HG02678 (cell line): Measurements from ENCODE around the gene CELF5.
"Not testable (repeated sequence)": the region's sequence is repeated elsewhere in the genome, so short reads cannot be mapped to it uniquely, and the experiment has no call there.

Source experiments
- ATAC-seq: cut with Tn5 transposase; IDR thresholded peaks from one replicate; pipeline ENCODE4 v1.9.1; 2021; ENCODE audit warnings: mild to moderate bottlenecking, moderate library complexity; ENCODE audit not compliant: unreplicated experiment

Gene CELF5

DNA sequence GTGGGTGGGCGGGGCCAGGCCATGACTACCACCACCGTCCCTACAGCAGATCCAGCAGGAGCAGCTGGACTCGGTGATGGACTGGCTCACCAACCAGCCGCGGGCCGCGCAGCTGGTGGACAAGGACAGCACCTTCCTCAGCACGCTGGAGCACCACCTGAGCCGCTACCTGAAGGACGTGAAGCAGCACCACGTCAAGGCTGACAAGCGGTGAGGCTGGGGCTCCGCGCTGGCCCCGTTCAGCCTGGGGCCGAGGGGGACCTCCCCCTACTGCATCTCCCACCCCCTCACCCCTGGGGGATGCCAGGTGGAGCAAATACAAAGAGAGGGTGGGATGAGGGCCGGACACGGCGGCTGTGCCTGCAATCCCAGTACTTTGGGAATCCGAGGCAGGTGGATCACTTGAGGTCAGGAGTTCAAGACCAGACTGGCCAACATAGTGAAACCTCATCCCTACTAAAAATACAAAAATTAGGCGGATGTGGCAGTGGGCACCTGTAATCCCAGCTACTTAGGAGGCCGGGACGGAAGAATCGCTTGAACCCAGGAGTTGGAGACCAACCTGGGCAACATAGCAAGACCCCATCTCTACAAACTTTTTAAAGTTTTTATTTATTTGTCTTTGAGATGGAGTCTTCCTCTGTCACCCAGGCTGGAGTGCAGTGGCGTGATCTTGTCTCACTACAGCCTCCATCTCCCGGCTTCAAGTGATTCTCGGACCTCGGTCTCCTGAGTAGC, 18.1 kb upstream of the CELF5 start:
- no peak for ATAC-seq

DNA sequence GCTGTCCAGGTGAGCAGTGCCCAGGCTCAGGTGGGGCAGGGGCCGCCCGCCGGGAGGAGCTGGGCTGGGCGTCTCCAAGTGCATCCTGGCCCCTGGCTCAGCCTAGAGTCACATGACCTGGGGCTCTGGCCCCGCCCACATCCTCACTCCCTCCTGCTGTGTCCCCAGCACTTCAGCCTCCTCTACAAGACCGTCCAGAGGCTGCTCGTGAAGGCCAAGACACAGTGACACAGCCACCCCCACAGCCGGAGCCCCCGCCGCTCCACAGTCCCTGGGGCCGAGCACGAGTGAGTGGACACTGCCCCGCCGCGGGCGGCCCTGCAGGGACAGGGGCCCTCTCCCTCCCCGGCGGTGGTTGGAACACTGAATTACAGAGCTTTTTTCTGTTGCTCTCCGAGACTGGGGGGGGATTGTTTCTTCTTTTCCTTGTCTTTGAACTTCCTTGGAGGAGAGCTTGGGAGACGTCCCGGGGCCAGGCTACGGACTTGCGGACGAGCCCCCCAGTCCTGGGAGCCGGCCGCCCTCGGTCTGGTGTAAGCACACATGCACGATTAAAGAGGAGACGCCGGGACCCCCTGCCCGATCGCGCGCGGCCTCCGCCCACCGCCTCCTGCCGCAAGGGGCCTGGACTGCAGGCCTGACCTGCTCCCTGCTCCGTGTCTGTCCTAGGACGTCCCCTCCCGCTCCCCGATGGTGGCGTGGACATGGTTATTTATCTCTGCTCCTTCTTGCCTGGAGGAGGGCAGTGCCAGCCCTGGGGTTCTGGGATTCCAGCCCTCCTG, 16.8 kb upstream of the CELF5 start:
- ATAC-seq = no peak

DNA sequence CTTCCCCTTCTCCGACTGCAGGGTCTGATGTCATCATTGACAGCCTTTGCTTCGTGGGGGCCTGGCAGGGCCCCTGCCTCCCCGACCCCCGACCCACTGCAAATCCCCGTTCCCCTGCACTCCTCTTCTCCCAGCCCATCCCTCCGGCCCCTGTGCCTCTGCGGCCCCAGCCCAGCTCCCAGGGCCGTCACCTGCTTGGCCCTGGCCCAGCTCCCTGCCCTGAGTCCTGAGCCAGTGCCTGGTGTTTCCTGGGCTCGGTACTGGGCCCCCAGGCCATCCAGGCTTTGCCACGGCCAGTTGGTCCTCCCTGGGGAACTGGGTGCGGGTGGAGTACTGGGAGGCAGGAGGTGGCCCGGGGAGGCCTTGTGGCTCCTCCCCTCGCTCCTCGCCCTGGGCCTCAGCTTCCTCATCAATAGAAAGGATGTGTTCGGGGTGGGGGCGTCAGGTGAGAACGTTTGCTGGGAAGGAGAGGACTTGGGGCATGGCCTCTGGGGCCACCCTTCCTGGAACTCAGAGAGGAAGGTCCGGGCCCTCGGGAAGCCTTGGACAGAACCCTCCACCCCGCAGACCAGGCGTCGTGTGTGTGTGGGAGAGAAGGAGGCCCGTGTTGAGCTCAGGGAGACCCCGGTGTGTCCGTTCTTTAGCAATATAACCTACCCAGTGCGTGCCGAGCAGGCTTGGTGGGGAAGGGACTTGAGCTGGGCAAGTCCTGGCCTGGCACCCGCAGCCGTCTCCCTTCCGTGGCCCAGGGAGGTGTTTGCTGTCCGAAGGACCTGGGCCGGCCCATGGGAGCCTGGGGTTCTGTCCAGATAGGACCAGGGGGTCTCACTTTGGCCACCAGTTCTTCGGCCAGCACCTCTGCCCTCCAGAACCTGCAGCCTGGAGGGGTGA, 15.9 kb upstream of the CELF5 start:
- no peak for ATAC-seq

DNA sequence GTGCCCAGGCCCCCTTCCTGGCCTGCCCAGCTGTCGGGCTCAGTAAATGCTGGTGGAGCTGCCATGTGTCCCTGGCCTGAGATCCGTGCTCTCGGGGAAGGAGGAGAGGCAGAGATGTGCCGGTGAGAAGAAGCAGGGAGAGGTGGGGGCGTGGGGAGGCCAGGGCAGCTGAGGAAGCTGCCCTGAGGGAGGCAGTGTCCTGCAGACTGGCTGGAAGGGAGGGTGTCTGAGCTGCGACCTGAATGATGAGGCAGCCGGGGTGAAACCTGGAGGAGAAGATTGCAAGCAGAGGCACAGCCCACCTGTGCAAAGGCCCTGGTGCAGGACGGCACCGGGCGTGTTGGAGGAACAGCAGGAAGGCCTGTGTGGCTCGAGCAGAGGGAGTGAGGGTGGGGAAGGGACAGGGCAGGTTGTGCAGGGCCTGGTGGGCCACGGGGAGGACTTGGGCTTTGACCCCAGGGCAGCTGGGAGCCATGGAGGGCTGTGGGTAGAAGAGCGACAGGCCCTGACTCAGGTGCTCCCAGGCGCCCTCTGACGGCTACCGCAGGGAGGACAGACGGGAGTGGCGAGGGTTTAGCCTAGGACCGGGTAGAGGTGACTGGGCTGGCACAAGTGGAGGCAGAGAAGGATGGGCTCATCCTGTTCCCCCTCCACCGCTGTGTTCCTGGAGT, 14.0 kb upstream of the CELF5 start:
- ATAC-seq = no peak

DNA sequence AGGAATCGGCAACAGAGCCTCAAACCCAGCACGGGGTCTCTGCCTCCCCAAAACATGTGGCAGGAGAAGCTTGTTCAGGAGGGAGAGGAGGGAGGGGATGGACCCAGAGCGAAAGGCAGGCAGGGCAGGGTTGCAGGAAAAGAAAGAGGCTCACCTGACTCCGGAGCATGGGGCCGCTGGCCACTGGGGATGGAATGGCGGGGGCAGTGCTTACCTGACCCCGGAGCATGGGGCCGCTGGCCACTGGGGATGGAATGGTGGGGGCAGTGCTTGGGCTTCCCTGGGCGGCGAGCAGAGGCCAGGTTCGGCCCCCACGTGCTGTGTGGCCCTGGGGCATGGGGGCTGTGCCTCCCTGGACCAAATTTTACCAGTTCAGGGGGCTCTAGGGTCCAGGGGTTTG, 13.3 kb upstream of the CELF5 start:
- ATAC-seq = no peak

DNA sequence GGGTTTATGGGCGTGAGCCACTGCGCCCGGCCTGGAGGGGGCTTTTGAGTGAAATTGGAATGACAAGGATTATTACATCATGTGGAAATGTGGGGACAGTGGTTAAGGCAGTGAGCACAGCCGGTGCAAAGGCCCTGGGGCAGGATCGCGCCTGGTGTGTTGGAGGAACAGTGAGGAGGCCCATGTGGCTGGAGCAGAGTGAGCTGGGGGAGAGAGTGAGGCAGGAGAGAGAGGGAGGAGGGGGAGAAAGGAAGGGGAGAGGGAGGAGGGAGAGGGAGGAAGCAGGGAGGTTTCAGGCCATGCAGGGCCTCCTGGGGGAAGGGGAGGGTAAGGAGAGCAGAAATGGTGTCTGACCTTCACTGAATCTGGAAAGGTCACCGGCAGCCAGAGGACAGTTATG, 11.3 kb upstream of the CELF5 start:
- ATAC-seq = no peak

DNA sequence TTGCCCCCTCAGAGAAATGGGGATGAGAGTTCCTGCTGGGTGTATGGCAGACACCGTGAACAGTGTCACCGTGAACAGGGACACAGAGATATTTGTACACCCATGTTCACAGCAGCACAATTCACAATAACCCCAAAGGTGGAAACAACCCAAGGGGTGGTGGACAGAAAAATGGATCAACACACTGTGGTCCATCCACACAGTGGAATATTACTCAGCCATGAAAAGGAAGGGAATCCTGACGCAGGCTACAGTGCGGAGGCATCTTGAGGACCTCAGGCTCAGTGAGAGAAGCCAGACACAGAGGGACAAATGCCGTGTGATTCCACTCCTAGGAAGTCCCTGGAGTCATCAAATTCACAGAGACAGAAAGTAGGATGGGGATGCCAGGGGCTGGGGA, 7.6 kb upstream of the CELF5 start:
- no peak for ATAC-seq

DNA sequence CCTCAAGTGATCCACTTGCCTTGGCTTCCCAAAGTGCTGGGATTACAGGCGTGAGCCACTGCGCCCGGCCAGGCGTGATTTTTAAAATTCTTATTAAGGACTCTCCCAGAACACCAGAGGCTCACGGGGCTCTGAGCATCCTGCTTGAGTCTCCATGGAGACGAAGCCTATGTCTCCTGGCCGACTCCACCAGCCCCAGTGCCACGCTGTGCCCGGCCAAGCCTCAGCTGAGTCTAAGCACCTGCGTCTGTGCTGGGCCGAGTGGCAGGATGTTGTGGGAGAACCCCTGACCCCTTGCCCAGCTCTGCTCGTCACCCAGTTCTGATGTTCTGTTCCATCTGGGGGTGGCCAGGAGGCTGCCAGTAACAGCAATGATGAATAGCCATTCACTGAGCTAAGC, 3.9 kb upstream of the CELF5 start:
- no peak for ATAC-seq

DNA sequence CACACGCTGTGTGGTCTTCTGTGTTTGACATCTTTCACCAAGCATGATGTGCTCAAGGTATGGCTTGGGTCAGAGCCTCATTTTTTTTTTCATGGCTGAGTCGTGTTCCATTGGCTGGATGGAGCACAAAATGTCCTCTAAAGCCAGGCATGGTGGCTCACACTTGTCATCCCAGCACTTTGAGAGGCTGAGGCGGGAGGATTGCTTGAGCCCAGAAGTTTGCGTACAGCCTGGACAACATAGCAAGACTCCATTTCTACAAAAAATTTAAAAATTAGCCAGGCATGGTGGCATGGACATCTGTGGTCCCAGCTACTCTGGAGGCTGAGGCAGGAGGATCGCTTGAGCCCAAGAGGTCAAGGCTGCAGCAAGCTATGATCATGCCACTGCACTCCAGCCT, 2.9 kb upstream of the CELF5 start:
- ATAC-seq = not testable (repeated sequence)

DNA sequence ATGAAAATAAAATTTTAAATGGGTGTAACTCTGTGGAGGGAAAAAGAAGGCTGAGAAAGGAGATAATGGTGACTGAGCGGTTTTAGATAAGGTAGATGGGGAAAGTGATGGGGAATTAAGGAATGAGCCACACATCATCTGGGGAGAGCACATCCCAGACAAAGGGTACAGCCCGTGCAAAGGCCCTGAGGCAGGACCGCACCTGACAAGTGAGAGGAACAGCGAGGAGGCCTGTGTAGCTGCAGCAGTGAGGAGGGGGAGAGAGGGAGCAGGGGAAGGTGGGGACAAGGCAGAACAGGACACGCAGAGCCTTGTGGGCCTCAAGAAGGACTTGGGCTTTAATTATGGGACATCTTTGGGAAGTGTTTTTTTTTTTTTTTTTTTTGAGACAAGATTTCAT, 1.8 kb upstream of the CELF5 start:
- no peak for ATAC-seq

DNA sequence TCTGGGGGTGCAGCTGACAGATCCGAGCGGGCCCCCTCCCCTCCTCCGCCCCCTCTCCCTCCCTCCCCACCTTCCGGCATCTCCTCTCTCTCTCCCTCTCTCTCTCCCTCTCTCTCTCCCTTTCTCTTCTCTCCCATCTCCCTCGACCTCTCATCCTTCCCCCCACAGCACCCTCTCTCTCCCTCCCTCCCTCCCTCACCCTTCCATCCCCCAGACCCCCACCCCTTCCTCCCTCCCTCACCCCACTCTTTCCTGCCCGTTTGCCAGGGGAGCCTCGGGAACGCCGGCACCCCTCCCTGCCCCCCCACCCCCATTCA, 666 bp downstream of the CELF5 start:
- ATAC-seq = no peak

DNA sequence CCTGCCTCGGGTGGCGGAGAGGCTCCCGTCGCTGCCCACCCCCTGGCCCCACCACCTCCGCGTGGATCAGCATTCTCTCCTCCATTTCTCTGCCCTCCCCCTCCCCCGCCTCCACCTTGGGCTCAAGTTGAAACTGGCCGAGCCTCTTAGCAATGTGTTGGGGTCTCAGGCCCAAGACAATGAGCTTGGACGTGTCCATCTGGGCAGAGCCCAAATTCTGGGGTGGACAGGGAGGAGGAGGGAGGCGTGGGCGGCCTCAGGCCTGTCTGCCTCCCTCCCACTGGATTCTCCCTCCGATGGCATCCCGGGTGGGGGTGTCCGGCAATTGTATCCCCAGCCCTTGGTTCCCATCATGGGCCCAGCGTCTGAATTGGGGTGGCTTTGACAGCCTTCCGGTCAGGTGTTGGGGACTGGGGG, 1.2 kb downstream of the CELF5 start:
- no peak for ATAC-seq

DNA sequence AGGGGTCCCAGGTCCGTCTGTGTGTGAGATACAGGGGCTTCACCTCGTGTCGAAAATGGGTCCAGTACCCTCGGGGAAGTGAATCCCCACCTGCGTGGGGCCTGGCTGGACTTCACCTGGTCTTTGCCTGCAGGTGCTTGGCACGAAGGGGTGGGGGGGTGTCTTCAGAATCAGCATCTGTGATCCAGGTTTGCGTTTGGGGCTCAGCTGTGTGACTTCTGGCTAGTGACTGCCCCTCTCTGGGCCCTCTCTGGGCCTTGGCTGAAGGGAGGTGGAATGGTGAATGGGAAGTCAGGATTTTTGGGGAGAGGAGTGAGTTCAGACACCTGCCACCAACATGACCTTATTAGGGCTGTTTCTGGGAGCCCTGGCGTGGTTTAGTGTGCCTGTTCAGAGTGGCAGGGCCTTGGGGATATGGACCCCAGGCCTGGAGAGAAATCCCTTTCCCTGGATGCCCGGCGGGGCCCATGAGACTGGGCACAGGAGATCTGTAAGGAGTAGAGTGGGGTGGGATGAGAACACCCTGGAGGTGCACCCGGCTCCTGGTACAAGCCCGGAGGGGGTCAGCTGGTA, 2.7 kb downstream of the CELF5 start:
- ATAC-seq = no peak

DNA sequence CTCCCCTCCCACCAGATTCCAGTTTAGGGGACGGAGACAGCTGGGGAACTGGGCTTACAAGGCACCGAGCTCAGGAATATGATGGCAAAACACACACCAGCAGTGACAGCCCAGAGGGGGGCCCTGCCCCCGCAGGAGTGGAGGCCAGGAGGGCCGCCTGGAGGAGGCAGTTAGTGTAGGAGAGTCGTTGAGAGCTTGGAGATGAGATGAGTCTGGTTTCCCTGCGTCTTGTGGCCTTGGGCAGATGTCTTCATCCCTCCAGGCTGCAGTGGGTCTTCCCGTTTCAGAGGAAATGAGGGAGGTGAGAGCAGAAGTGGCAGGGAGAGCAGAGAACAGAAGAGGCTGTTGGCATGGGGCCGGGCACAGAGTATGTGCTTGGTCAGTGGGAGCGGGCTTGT, 4.9 kb downstream of the CELF5 start:
- no peak for ATAC-seq

DNA sequence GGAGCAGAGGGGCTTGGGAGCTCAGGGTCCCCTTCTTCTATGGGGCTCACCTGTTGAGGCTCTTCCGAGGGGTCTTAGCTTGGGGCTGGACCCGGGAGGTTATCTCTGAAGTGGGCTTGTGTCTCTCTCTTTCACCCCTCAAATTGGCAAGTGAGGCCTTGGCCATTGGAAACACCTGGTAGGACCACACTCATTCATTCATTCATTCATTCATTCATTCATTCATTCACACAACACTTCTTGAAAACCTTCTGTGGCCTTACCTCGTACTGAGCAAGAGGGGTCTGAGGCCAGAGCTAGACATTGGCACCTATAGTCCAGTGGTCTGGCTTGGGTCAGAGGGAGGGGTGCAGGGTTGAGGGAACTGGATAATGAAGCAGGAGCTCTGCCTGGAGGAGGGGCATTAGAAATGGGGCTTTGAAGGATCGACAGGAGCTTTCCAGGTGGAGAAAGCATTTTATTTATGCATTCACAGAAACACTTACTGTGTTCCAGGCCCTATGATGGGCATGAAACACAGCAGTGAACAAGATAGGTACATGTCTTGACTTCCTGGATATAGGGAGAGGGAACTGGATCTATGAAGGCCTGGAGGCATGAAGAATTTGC, 5.5 kb downstream of the CELF5 start:
- ATAC-seq = no peak

DNA sequence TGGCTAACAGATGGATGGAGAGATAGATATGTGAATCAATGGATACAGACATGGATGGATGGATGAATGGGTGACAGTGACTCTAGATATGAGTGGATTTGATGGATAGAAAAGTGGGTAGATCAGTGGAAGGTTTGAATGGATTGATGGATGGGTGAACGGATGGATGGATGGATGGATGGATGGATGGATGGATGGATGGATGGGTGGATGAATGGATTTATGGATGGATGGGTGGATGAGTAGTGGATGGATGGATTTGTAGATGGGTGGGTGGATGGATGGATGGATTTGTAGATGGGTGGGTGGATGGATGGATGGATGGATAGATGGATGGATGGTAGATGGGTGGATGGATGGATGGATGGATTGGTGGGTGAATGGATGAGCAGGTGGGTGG, 6.8 kb downstream of the CELF5 start:
- ATAC-seq = no peak

DNA sequence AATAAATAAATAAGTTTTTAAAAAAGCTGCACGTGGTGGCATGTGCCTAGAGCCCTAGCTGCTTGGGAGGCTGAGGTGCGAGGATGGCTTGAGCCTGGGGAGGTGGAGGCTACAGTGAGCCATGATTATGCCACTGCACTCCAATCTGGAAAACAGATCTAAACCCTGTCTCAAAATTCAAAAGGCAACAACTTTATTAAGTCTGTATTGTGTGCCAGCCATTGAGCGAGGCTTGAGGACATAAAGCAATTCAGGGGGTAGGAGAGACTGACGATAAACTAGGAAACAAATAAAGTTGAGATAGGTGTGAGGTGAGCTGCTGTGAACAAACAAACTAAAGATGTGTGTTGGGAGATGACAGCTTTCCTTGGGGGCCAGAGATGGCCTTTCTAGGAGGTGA, 8.7 kb downstream of the CELF5 start:
- no peak for ATAC-seq

DNA sequence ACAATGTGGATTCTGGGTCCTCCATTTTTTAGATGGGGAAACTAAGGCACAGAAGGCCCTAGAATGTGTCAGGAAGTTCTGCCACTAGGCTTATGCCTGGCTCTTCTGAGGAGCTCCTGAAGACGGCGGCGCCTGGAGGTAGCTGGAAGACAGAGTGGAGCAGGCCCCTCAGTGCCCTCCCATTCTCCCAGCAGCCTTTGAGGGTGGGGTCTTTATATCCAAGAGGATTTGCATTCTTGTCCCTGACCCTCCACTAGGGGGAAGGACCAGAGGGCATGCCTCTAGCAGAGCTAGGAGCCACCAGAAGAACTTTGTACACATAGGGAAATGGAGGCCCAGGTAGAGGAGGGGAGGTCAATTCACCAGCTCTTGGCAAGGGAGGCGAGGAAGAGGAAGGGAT, 9.4 kb downstream of the CELF5 start:
- no peak for ATAC-seq

DNA sequence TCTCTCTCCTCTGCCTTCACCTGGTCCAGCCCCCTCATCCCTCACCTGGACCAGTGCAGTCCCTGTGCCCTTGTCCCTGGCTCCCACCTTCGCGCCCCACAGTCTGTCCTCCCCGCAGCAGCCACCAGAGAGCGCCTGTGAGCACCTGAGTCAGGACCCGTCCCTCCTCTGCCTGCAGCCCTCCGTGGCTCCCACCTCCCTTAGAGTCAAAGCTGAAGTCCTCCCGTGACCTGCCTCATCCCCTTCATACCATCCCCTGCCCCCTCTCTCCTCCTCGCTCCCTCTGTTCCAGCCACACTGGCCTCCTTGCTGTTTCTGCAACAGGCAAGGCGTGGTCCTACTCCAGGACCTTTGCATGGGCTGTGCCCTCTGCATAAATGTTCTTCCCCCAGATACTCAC, 10.3 kb downstream of the CELF5 start:
- no peak for ATAC-seq

DNA sequence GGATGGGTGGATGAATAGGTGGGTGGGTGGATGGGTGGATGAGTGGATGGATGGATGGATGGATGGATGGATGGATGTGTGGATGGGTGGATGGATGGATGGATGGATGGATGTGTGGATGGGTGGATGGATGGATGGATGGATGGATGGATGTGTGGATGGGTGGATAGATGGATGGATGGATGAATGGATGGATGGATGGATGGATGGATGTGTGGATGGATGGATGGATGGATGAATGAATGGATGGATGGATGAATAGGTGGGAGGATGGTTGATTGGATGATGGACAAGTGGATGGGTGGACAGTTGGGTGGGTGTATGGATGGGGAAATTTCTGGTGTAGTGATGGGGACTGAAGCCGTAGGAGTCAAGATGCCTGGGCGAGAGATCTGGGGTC, 11.1 kb downstream of the CELF5 start:
- not testable (repeated sequence) for ATAC-seq
